ENCODE results near the gene CRYBA1.
A peak's percentile ranks its signal among the peaks of the same experiment; 100 is the strongest.

Gene CRYBA1

DNA sequence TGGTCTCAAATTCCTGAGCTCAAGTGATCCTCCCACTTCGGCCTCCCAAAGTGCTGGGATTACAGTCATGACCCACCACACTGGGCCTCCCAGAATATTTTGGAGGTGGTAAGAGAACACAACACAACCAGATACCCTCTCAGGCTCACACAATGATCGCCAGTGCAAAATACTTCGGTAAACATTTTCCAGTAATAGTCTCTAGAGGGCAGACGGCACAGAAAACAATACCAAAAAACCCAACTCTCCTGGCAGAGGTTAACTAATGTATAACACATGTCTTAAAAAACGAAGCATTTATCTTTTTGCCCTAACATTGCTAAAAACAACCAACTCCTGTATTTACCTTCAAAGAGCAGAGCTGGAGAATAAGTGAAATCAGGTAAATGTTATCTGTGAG lies 36.8 kb downstream of the CRYBA1 start:
- DNase-seq: peak; percentile 8

DNA sequence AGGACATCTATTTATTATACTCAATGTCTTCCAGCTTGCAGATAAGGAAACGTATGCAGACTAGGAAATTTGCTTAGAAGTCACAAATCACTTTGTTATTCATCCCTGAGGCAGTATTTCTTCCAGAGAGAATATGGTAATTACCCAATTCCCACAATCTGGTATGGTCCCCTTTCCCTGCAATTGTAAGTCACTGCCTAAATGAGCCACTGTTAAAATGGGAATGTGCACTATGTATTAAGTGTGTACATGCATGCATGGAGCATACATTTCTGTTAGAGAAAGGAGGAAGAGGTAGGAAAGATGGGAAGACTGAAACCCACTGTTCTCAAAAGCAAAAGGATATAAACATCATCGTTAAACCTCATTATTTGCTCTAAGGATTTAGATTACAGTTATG lies 37.3 kb downstream of the CRYBA1 start:
- no peak for DNase-seq

DNA sequence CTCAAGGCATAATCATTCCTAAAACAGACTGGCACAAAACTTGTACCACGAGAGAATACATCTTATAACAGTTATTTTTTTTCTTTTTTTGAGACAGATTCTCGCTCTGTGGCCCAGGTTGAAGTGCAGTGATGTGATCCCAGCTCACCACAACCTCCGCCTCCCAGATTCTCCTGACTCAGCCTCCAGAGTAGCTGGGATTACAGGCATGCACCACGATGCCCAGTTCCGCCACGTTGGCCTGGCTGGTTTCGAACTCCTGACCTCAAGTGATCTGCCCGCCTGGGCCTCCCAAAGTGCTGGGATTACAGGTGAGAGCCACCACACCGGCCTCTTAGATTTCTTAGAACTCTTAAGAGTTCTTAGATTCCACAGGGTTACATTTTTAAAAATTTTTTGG lies 43.2 kb downstream of the CRYBA1 start:
- no peak for DNase-seq

DNA sequence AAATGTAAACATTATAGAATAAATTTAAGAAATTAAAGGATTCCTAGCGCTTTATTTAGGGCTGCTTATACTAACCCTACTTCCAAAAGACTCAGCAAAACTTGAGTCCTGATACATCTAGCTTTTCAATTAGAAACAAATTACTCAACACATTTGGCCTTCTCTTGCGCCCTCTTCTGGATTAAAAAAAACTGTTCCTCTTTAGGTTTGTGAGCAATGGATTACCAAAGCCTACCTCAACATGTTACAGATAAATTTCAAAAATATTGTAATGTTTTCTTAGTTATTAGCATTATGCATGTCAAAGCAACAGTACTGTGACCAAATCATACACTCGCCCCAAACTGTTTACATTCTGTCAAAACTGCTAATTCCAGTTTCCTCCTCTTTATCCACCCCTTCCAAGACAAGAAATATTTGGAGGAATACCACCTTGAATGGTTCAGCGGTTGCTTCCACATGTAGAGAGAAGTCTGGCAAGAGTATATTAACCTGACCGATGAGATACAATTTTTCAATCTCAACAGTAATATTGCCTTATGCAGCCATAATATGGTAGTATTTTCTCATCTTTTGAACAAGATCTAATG lies 44.6 kb downstream of the CRYBA1 start:
- peak; percentile 61 for DNase-seq

DNA sequence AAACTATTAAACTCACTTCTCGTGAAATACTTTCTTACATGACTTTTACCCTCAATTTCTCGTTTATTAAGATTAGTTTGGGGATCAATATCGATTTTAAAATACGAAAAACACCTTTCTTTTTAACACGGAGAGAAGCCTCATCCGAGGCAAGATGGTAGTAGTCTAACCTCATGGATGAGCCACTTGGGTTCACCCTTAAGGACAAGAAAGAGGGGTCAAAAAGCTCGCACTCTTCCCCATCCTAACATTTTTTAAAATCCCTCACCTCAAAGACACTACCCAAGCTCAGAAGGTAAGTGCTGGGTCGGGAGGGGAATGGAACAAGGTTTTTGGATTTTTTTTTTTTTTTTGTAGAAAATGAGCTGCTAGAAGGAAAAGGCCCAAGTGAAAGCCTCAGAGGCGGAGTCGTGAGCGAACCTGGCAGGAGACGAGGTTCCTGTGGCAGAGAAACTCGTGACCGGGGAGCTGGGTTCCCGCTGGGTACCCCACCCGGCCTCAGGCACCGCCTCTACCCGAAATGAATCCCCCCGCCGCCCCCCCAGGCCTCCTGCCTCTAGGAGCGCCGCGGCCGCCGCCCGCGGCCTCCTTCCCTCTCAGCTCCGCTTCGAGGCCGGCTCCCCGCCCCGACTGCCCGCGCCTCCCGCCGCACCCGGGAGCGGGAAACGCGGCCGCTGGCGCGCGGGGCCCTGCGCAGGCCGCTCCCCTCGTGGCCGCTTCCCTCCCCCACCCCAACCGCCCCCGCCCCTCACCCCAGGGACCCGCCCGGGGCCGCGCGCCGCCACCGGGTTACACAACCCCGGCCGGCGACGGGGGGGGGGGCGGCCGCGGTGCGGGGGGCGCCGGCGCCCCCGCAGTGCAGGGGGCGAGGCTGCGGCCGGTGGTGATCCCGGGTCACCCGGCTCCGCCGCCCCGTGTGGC lies 45.7 kb downstream of the CRYBA1 start:
- peak; percentile 28 for DNase-seq

DNA sequence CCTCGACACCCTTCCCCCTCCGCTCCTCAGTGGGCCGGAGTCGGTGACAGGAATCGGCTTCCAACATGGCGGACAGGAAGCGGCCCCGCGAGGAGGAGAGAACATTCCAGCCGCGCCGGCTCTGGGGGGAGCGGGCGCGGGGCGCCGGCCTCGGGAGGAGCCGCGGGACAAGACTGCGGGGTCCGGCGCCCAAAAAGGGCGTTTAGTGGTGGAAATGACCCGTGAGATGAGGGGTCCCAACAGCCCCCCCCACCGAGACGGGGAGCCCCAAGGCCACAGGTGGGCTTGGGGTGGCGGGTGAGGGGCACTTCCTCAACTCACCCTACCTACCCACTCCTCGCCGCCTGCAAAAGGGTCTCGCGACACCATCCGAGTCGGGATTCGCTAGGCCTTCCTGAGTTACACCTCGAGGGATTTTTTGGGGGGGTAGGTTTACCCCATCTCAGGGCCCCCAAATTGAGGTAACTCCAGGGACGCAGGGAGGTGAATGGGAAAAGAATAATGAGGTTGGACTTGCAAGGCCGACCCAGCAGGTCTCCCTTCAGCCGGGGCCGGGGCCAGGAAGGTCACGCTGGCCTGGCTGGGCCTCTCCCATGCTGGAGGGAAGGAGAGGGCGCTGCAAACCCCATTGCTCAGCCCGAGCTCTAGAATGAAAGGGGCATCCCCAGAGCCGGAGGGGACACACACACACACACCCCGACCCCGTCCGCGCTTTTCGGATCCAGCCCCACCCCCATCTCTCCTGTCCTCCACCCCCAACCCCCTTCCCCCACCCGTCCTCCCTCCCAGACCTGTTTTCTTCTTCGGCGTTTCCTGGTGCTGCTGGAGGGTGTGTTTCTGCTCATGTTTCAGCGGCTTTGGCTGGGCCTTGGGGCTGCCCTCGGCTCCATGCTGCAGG lies 46.6 kb downstream of the CRYBA1 start:
- peak; percentile 62 for DNase-seq

DNA sequence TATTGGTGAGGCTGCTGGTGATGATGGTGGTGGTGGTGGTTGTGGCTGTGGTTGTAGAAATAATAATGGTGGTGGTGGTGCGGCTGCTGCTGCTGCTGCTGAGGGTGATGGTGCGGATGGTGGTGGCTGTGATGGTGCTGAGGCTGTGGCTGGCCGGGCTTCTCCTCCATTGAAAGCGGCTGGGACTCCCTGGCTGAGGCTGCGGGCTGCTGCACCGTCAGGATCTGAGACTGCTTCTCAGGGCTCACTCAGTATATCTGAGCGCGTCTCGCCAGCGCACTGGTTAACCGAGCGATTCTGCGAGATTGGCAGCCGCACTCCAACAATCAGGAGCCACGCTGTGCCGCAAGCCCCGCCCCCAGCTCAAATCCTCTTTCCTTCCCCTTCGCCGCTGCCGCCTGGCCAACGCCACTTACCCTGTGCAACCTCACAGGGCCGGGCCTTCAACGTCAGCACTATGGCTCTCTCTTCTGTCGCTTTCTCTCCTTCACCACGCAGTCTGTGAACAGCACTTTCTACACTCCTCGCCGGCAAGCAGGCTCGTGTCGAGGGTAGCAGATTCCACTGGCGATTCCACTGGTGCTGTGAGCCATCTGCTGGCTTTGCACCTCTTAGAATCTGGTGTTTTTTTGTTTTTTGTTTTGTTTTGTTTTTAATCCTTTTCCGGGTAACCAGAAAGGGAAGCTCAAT lies 47.4 kb downstream of the CRYBA1 start, which contains the start of gene NUFIP2:
TSS of gene NUFIP2 (minus strand) at position 259 of the 690 bp plus-strand sequence. CDS start at position 170, 89 bp downstream.
- peak; percentile 98 for DNase-seq

DNA sequence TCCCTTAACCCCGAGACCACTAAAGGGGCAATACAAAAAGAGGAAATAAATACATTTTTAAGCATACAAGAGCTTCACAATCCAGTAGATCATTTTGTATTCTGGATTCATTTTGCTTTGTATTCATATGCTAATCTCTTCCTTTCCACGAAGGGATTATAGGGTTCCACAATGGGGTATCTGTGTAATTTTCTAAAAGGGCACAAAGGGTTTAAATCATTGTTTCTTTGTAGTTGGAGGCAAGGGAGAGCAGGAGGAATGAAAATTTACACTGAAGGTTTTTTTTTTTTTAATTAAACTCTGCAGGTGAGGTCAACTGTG lies 47.9 kb downstream of the CRYBA1 start:
- DNase-seq: no peak

DNA sequence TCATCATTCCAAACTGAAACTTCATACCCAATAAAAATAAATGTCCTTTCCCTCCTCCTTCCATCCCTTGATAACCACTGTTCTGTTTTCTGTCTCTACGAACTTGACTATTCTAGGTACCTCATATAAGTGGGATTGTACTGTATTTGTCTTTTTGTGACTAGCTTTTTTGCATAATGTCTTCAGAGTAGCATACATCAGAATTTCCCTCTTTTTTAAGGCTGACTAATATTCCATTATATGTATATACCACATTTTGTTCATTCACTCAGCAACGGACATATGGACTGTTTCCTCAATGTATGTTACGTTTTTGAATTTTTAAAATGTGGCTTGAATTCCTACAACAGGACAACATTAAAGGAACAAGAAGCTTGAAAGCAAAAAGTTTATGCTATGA lies 48.8 kb downstream of the CRYBA1 start:
- DNase-seq: no peak

DNA sequence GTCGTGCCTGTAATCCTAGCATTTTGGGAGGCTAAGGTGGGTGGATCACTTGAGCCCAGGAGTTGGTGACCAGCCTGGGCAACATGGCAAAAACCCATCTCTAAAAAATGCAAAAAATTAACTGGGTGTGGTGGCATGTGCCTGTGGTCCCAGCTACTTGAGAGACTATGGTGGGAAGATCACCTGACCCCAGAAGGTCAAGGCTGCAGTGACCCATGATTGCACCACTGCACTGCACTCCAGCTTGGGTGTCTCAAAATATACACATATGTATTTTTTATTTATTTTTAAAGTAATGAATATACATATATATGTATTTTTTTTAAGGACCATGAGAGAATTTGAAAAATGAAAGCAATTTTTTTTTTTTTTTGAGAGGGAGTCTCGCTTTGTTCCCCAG lies 52.4 kb downstream of the CRYBA1 start:
- DNase-seq: no peak

DNA sequence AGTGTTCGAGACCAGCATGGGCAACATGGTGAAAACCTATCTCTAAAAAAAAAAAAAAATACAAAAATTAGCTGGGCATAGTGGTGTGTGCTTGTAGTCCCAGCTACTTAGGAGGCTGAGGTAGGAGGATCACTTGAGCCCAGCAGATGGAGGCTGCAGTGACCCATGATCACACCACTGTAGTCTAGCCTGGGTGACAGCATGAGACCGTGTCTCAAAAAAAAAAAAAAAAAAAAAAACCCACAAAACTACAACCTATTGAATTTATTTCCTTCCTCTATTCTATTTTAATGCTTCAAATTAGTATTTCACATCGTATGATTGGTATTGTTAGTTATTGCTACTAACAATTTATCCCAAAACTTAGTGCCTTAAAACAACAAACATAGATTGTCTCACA lies 56.7 kb downstream of the CRYBA1 start:
- no peak for DNase-seq

All from fibroblast of skin of abdomen (primary cell).